Activated naive CD4-positive, alpha-beta T cell treated with anti-CD3 and anti-CD28 coated beads, Interleukin-2, amount 50 U/mL, for 72 hours (primary cell): Measurements from ENCODE around the gene GPR39. TPM values are rescaled to one million over a fixed set of nuclear protein-coding genes. Genes with fewer than 3 reads are reported as not detected.

Source experiments
- ATAC-seq, 2 donors: fragments of 150-1000 bp; cut with Tn5 transposase; 2 replicates each; pipeline ENCODE4 v1.10.0; 2021; ENCODE audit warnings: mild to moderate bottlenecking in 2 of 2, moderate library complexity in 2 of 2
- DNase-seq, 2 donors: peaks; one replicate each; pipeline ENCODE4 v3.0.0; 2021 to 2022; ENCODE audit warnings: low spot score in 2 of 2
- H3K27ac Mint-ChIP-seq, 2 donors: one replicate each; pipeline ENCODE4 v1.8.0; 2022; ENCODE audit warnings: mild to moderate bottlenecking in 2 of 2, mixed read lengths in 2 of 2
- H3K36me3 Mint-ChIP-seq, 2 donors: one replicate each; pipeline ENCODE4 v1.8.0; 2022; ENCODE audit warnings: mixed read lengths in 2 of 2
- H3K9me3 Mint-ChIP-seq, 2 donors: one replicate each; pipeline ENCODE4 v1.8.0; 2022; ENCODE audit warnings: mixed read lengths in 2 of 2
- total RNA-seq, 2 donors: library from RNA; stranded (reverse); gene quantifications; one replicate each; pipeline ENCODE4 v1.2.3, GENCODE V29; 2022

The GPR39 gene
- total RNA-seq, 2 donors from 2014 or later: not detected

- no peak overlapping the region for H3K27ac Mint-ChIP-seq
- peaks cover 0 to 3% of the 10 kb centered on the region in 2 donors for H3K9me3 Mint-ChIP-seq
- no peak for ATAC-seq
- H3K36me3 Mint-ChIP-seq: no peaks in the 10 kb centered on the region
- DNase-seq: no peak
Measured at GRCh38 chr2:132550946-132551345, 134.3 kb downstream of the GPR39 start.

- Mint-ChIP-seq H3K9me3 (peaks cover 12 to 18% of the 10 kb centered on the region in 2 donors), H3K36me3 (no peaks in the 10 kb centered on the region), H3K27ac (no peak overlapping the region)
- no peak for DNase-seq
- ATAC-seq: no peak
Measured at GRCh38 chr2:132557694-132558093, 141.1 kb downstream of the GPR39 start.

- no peak for ATAC-seq
- DNase-seq: no peak
- Mint-ChIP-seq H3K27ac (no peak overlapping the region), H3K9me3 (peaks cover 12 to 18% of the 10 kb centered on the region in 2 donors), H3K36me3 (no peaks in the 10 kb centered on the region)
Measured at GRCh38 chr2:132559326-132559725, 142.7 kb downstream of the GPR39 start.

- DNase-seq: no peak
- no peaks in the 10 kb centered on the region for H3K36me3 Mint-ChIP-seq
- no peak for ATAC-seq
- H3K27ac Mint-ChIP-seq: no peak overlapping the region
- peaks cover 12 to 18% of the 10 kb centered on the region in 2 donors for H3K9me3 Mint-ChIP-seq
Measured at GRCh38 chr2:132559921-132560320, 143.3 kb downstream of the GPR39 start.

GRCh38 chr2:132560562-132560961 is 144.0 kb downstream of the GPR39 start:
- peaks cover 12 to 18% of the 10 kb centered on the region in 2 donors for H3K9me3 Mint-ChIP-seq
- ATAC-seq (no peak), DNase-seq (no peak)
- no peaks in the 10 kb centered on the region for H3K36me3 Mint-ChIP-seq
- H3K27ac Mint-ChIP-seq: no peak overlapping the region

GRCh38 chr2:132562245-132562644 is 145.6 kb downstream of the GPR39 start:
- Mint-ChIP-seq H3K36me3 (no peaks in the 10 kb centered on the region), H3K27ac (no peak overlapping the region), H3K9me3 (peaks cover 12 to 18% of the 10 kb centered on the region in 2 donors)
- ATAC-seq (no peak), DNase-seq (no peak)

GRCh38 chr2:132564065-132564464 is 147.5 kb downstream of the GPR39 start:
- no peak for ATAC-seq
- Mint-ChIP-seq H3K27ac (no peak overlapping the region), H3K9me3 (peaks cover 12 to 26% of the 10 kb centered on the region in 2 donors), H3K36me3 (no peaks in the 10 kb centered on the region)
- no peak for DNase-seq

GRCh38 chr2:132566379-132566778 is 149.8 kb downstream of the GPR39 start:
- no peak overlapping the region for H3K27ac Mint-ChIP-seq
- DNase-seq (no peak), ATAC-seq (no peak)
- no peaks in the 10 kb centered on the region for H3K36me3 Mint-ChIP-seq
- H3K9me3 Mint-ChIP-seq: peaks cover 12 to 14% of the 10 kb centered on the region in 2 donors

- DNase-seq: no peak
- Mint-ChIP-seq H3K9me3 (peaks cover 8 to 10% of the 10 kb centered on the region in 2 donors), H3K36me3 (no peaks in the 10 kb centered on the region), H3K27ac (no peak overlapping the region)
- ATAC-seq: no peak
Measured at GRCh38 chr2:132567682-132568081, 151.1 kb downstream of the GPR39 start.

- ATAC-seq (no peak), DNase-seq (no peak)
- H3K36me3 Mint-ChIP-seq: no peaks in the 10 kb centered on the region
- H3K27ac Mint-ChIP-seq: no peak overlapping the region
- H3K9me3 Mint-ChIP-seq: peaks cover 8 to 13% of the 10 kb centered on the region in 2 donors
Measured at GRCh38 chr2:132568656-132569055, 152.1 kb downstream of the GPR39 start.

GRCh38 chr2:132573444-132574007 is 156.9 kb downstream of the GPR39 start:
- Mint-ChIP-seq H3K27ac (no peak overlapping the region), H3K9me3 (peaks cover 4 to 13% of the 10 kb centered on the region in 2 donors), H3K36me3 (no peaks in the 10 kb centered on the region)
- DNase-seq (no peak), ATAC-seq (no peak)

GRCh38 chr2:132577686-132578085 is 161.1 kb downstream of the GPR39 start:
- Mint-ChIP-seq H3K27ac (no peak overlapping the region), H3K36me3 (no peaks in the 10 kb centered on the region), H3K9me3 (peaks cover 0 to 3% of the 10 kb centered on the region in 2 donors)
- DNase-seq (no peak), ATAC-seq (no peak)

GRCh38 chr2:132581591-132581990 is 165.0 kb downstream of the GPR39 start:
- Mint-ChIP-seq H3K27ac (no peak overlapping the region), H3K36me3 (no peaks in the 10 kb centered on the region), H3K9me3 (no peaks in the 10 kb centered on the region)
- ATAC-seq (no peak), DNase-seq (no peak)

GRCh38 chr2:132581991-132582738 is 165.6 kb downstream of the GPR39 start:
- ATAC-seq (no peak), DNase-seq (no peak)
- no peaks in the 10 kb centered on the region for H3K9me3 Mint-ChIP-seq
- H3K27ac Mint-ChIP-seq: no peak overlapping the region
- no peaks in the 10 kb centered on the region for H3K36me3 Mint-ChIP-seq

GRCh38 chr2:132583666-132584360 is 167.2 kb downstream of the GPR39 start:
- Mint-ChIP-seq H3K27ac (no peak overlapping the region), H3K9me3 (no peaks in the 10 kb centered on the region), H3K36me3 (no peaks in the 10 kb centered on the region)
- no peak for DNase-seq
- no peak for ATAC-seq

- Mint-ChIP-seq H3K9me3 (no peaks in the 10 kb centered on the region), H3K27ac (no peak overlapping the region), H3K36me3 (no peaks in the 10 kb centered on the region)
- ATAC-seq (no peak), DNase-seq (no peak)
Measured at GRCh38 chr2:132584976-132585817, 168.6 kb downstream of the GPR39 start.

- Mint-ChIP-seq H3K9me3 (peaks cover 0 to 4% of the 10 kb centered on the region in 2 donors), H3K36me3 (no peaks in the 10 kb centered on the region), H3K27ac (no peak overlapping the region)
- DNase-seq (no peak), ATAC-seq (no peak)
Measured at GRCh38 chr2:132586101-132586511, 169.5 kb downstream of the GPR39 start.
